ENCODE measurements around the gene SH3PXD2A. TPM values are rescaled to one million over a fixed set of nuclear protein-coding genes. Genes with fewer than 3 reads are reported as not detected.
A peak's percentile ranks its signal among the peaks of the same experiment; 100 is the strongest.

SH3PXD2A gene
- total RNA-seq, 4 donors from 2014 or later: 12.1 to 68.5 (median 21.7) TPM

- Histone ChIP-seq H3K4me1 (peaks cover 0 to 8% (median 0%) of the 10 kb centered on the region in 4 donors), H3K27ac (no peak overlapping the region), H3K36me3 (no peaks in the 10 kb centered on the region), H3K27me3 (no peaks in the 10 kb centered on the region), H3K9me3 (no peaks in the 10 kb centered on the region), H3K4me3 (no peak overlapping the region)
- TF ChIP-seq CTCF (IDR thresholded peaks at IDR 0.05) (no peak), POLR2A (IDR thresholded peaks at IDR 0.05) (no peak)
- DNase-seq: no peak
Measured at GRCh38 chr10:103595933-103596726, 259.2 kb downstream of the SH3PXD2A start.

GRCh38 chr10:103593022-103593570 lies 262.3 kb downstream of the SH3PXD2A start:
- Histone ChIP-seq H3K4me1 (no peaks in the 10 kb centered on the region), H3K9me3 (no peaks in the 10 kb centered on the region), H3K4me3 (no peak overlapping the region), H3K36me3 (no peaks in the 10 kb centered on the region), H3K27me3 (no peaks in the 10 kb centered on the region), H3K27ac (no peak overlapping the region)
- DNase-seq: no peak
- TF ChIP-seq POLR2A (IDR thresholded peaks at IDR 0.05) (no peak), CTCF (IDR thresholded peaks at IDR 0.05) (no peak)

- TF ChIP-seq POLR2A (IDR thresholded peaks at IDR 0.05) (no peak), CTCF (IDR thresholded peaks at IDR 0.05) (peak in 5 of 6 experiments; percentile 23 to 57 (median 47))
- Histone ChIP-seq H3K4me3 (no peak overlapping the region), H3K36me3 (no peaks in the 10 kb centered on the region), H3K4me1 (no peaks in the 10 kb centered on the region), H3K9me3 (no peaks in the 10 kb centered on the region), H3K27ac (no peak overlapping the region), H3K27me3 (no peaks in the 10 kb centered on the region)
- DNase-seq: peak in 2 of 3 donors; percentile 31 to 62
Measured at GRCh38 chr10:103592186-103593021, 263.0 kb downstream of the SH3PXD2A start.

- no peaks in the 10 kb centered on the region for H3K36me3 ChIP-seq
- H3K4me3 ChIP-seq: no peak overlapping the region
- H3K27ac ChIP-seq: no peak overlapping the region
- DNase-seq: no peak
- TF ChIP-seq POLR2A (IDR thresholded peaks at IDR 0.05) (no peak), CTCF (IDR thresholded peaks at IDR 0.05) (no peak)
- no peaks in the 10 kb centered on the region for H3K9me3 ChIP-seq
- no peaks in the 10 kb centered on the region for H3K4me1 ChIP-seq
- H3K27me3 ChIP-seq: no peaks in the 10 kb centered on the region
Measured at GRCh38 chr10:103590744-103591291, 264.6 kb downstream of the SH3PXD2A start.

- TF ChIP-seq CTCF (IDR thresholded peaks at IDR 0.05) (no peak), POLR2A (IDR thresholded peaks at IDR 0.05) (no peak)
- Histone ChIP-seq H3K27ac (no peak overlapping the region), H3K27me3 (no peaks in the 10 kb centered on the region), H3K4me1 (no peaks in the 10 kb centered on the region), H3K36me3 (no peaks in the 10 kb centered on the region), H3K4me3 (no peak overlapping the region), H3K9me3 (no peaks in the 10 kb centered on the region)
- DNase-seq: no peak
Measured at GRCh38 chr10:103590060-103590459, 265.3 kb downstream of the SH3PXD2A start.

All from Peyer's patch (tissue), 4 donors.